ENCODE results near the gene BCL2L13. TPM values are rescaled to one million over a fixed set of nuclear protein-coding genes. Genes with fewer than 3 reads are reported as not detected.

Gene BCL2L13
- total RNA-seq, 1 donor from 2014 or later: 40.8 TPM

DNA sequence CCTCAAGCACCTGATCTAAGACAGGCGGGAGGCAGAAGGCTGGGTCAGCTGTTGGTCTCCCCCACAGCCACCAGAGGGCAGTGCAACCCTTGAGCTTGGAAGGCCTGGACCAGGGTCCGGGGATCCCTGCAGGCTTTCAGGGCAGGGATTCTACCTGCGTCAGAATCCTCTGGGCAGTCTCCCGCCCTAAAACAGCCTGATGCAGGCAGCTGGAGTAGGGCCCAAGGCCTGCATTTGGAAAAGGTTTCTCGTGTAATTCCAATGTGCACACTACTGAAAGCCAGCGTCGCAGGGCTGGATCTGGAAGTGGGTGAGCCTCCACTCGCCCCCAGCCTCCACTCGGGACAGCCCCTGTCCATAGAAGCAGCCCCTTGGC lies 104.0 kb downstream of the BCL2L13 start:
- Histone ChIP-seq H3K4me3 (no peak overlapping the region), H3K27me3 (no peaks in the 10 kb centered on the region), H3K27ac (no peak overlapping the region), H3K9me3 (no peaks in the 10 kb centered on the region), H3K4me1 (no peaks in the 10 kb centered on the region), H3K36me3 (peaks cover 16% of the 10 kb centered on the region)
- intact Hi-C loops (cut with DNase I): no loop called here
- TF ChIP-seq, protein P1, sequence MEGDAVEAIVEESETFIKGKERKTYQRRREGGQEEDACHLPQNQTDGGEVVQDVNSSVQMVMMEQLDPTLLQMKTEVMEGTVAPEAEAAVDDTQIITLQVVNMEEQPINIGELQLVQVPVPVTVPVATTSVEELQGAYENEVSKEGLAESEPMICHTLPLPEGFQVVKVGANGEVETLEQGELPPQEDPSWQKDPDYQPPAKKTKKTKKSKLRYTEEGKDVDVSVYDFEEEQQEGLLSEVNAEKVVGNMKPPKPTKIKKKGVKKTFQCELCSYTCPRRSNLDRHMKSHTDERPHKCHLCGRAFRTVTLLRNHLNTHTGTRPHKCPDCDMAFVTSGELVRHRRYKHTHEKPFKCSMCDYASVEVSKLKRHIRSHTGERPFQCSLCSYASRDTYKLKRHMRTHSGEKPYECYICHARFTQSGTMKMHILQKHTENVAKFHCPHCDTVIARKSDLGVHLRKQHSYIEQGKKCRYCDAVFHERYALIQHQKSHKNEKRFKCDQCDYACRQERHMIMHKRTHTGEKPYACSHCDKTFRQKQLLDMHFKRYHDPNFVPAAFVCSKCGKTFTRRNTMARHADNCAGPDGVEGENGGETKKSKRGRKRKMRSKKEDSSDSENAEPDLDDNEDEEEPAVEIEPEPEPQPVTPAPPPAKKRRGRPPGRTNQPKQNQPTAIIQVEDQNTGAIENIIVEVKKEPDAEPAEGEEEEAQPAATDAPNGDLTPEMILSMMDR (IDR thresholded peaks at IDR 0.05): peak; percentile 72
- no peak for DNase-seq
- peak; percentile 80 for ATAC-seq

DNA sequence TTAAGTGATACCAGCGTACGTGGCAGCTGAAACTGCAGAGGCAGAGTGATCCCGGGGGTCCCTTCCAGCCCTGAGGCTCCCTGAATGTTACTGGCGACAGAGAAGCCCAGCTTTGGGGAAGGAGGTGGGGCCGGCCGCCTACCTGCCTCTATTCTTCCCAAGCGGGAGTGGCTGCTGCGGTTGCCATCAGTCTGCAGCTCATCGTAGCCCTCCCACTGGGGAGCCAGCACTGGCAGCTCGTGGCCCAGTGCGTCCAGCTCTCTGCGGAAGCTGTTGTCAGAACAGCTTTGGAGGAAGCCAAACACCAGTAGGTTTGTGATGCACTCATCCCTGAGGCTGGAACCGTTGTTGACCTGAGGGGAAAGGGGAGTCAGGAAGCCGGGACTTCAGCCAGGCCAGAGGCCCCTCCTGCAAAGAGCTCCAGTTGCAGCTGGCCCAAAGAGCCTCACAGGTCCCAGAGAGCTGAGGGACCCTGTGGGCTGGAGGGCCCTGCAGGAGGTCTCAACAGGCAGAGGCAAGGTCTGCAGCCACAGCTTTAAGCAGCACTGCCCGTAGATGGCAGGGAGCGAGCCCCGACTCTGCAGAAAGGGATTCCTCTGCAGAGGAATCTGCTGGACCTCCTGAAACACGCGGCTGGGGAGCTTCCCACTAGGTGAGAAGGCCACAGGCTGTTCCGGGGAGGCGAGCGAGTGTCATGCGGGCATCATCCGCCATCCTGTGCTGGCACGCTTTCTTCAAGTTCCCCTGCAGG lies 105.3 kb downstream of the BCL2L13 start:
- Histone ChIP-seq H3K36me3 (peaks cover 4% of the 10 kb centered on the region), H3K27ac (no peak overlapping the region), H3K4me3 (no peak overlapping the region), H3K9me3 (no peaks in the 10 kb centered on the region), H3K27me3 (no peaks in the 10 kb centered on the region), H3K4me1 (no peaks in the 10 kb centered on the region)
- TF ChIP-seq, protein P1 (IDR thresholded peaks at IDR 0.05): no peak
- DNase-seq: no peak
- intact Hi-C loops (cut with DNase I): no loop called here
- no peak for ATAC-seq

DNA sequence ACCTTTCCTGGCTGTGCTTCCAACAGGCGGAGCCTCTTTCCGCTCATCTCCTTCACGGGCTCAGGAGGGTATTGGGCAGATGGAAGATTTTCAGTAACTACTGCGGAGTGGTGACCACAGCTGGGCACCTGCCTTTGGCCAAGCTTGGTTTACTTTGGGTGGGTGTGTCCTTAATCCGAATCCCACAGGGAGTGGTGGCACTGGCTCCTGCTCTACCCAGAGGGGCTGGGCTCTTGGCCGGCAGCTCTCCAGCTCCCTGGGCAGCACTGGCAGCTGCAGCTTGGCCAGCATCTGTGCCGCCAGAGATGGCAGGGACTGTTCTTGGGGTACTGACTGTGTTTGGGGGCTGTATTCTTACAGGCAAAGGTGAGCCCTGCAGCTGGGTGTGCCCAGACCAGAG lies 105.9 kb downstream of the BCL2L13 start:
- TF ChIP-seq, protein P1 (IDR thresholded peaks at IDR 0.05): no peak
- no peaks in the 10 kb centered on the region for H3K4me1 ChIP-seq
- ATAC-seq (no peak), DNase-seq (no peak)
- intact Hi-C loops (cut with DNase I): no loop called here
- no peak overlapping the region for H3K4me3 ChIP-seq
- no peaks in the 10 kb centered on the region for H3K27me3 ChIP-seq
- no peaks in the 10 kb centered on the region for H3K9me3 ChIP-seq
- H3K27ac ChIP-seq: no peak overlapping the region
- H3K36me3 ChIP-seq: no peaks in the 10 kb centered on the region

DNA sequence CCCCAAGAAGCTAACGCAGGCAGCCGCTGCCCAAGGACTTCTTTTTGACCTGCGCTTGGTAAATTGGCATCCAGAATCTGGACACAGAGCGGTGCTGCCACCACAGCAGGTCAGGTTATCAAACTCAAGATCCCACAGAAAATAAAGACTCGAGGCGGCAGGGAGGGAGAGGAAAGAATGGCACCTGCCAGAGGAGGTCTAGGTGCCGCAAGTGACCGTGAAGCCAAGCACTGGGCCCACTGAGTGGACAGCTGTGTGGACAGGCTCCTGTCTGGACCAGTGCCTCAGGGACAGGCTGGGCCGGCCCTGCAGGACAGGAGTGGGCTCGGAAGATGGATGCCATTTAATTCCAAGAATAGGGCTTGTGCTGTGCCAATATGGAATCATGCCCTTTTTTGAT lies 108.4 kb downstream of the BCL2L13 start:
- DNase-seq: no peak
- TF ChIP-seq, protein P1 (IDR thresholded peaks at IDR 0.05): no peak
- Histone ChIP-seq H3K4me1 (no peaks in the 10 kb centered on the region), H3K27ac (no peak overlapping the region), H3K4me3 (no peak overlapping the region), H3K36me3 (no peaks in the 10 kb centered on the region), H3K27me3 (no peaks in the 10 kb centered on the region), H3K9me3 (no peaks in the 10 kb centered on the region)
- ATAC-seq: no peak
- intact Hi-C loops (cut with DNase I): no loop called here

DNA sequence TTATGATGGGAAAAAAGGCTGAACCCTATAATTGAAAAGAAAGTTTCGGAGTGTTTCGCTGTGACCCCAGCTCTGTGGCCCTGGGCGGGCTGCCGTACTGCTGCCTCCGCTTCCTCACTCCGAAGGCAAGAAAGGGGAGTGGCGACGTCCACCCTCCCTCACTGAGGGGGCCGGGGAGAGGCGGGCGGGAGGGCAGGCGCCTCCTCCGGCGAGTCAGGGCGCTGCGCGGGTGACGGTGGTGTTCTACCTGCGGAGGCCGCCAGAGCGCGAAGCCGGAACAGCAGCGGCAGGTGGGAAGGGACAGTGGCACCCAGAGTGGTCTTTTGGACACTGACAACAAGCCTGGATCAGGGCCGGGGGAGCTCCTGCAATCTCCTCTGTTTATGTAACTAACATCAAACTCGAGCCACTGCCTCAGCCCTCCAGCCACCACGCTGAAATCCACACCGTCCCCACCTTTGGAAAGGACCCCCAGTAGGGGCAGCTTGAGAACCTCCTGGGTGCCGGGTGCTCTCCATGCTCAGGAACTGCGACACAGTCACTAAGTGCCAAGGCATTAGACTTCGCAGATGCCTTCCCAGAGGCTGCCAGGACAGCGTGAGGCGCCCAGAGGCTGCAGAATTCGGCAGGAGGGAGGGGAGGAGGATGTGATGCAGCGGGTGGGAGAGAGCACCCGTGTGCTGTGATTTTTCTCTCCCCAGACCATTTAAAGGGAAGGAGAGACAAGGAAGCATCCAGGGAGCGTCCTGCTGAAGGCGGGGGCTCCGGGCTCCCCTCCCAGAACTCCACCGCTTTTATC lies 110.2 kb downstream of the BCL2L13 start:
- ATAC-seq (no peak), DNase-seq (no peak)
- Histone ChIP-seq H3K27ac (no peak overlapping the region), H3K4me3 (no peak overlapping the region), H3K9me3 (no peaks in the 10 kb centered on the region), H3K36me3 (no peaks in the 10 kb centered on the region), H3K27me3 (no peaks in the 10 kb centered on the region), H3K4me1 (no peaks in the 10 kb centered on the region)
- intact Hi-C loops (cut with DNase I): no loop called here
- TF ChIP-seq, protein P1 (IDR thresholded peaks at IDR 0.05): no peak

Measured in upper lobe of right lung (tissue), 1 donor.